Esophagus (tissue), 2 donors: ENCODE measurements around the gene SLFN12L. TPM values are rescaled to one million over a fixed set of nuclear protein-coding genes. Genes with fewer than 3 reads are reported as not detected.
"Not testable (repeated sequence)": the region's sequence is repeated elsewhere in the genome, so short reads cannot be mapped to it uniquely, and the experiment has no call there.

Experiments
- H3K27ac ChIP-seq, 2 donors: one replicate each; pipeline ENCODE4 v1.5.1; 2013; ENCODE audit warnings: low read depth in 2 of 2, mild to moderate bottlenecking in 2 of 2, inconsistent platforms in 1 of 2, low read length in 1 of 2, moderate library complexity in 1 of 2
- H3K27me3 ChIP-seq, 2 donors: one replicate each; pipeline ENCODE4 v1.6.1; 2013; ENCODE audit warnings: low read length in 2 of 2, control low read depth in 1 of 2, mild to moderate bottlenecking in 1 of 2; ENCODE audit not compliant: insufficient read depth in 2 of 2, control insufficient read depth in 1 of 2
- H3K36me3 ChIP-seq, 2 donors: one replicate each; pipeline ENCODE4 v1.6.1; 2013; ENCODE audit warnings: low read length in 1 of 2; ENCODE audit not compliant: control insufficient read depth in 2 of 2, insufficient read depth in 2 of 2
- H3K4me1 ChIP-seq, 2 donors: one replicate each; pipeline ENCODE4 v1.6.1; 2013; ENCODE audit warnings: low read length in 1 of 2; ENCODE audit not compliant: control insufficient read depth in 2 of 2, insufficient read depth in 2 of 2
- H3K4me3 ChIP-seq, 2 donors: one replicate each; pipeline ENCODE4 v1.5.1; 2013; ENCODE audit warnings: low read length in 2 of 2, mild to moderate bottlenecking in 2 of 2, low read depth in 1 of 2, moderate library complexity in 1 of 2
- H3K9me3 ChIP-seq, 2 donors: one replicate each; pipeline ENCODE4 v1.6.1; 2013; ENCODE audit warnings: mild to moderate bottlenecking in 2 of 2, low read depth in 1 of 2, low read length in 1 of 2, moderate library complexity in 1 of 2; ENCODE audit not compliant: control insufficient read depth in 2 of 2, insufficient read depth in 1 of 2
- WGBS, 2 donors: extraction: QIAGEN DNeasy Blood & Tissue Kit; methylation state at CpG; one replicate each; pipeline ENCODE4 v1.1.7; 2013; 5-methylcytosine and 5-hydroxymethylcytosine counted together
- polyA plus RNA-seq, 2 donors: library from polyadenylated mRNA; stranded (reverse); fragments of 200-250 nt; gene quantifications; one replicate each; pipeline ENCODE4 v1.2.3, GENCODE V29; 2013
- donor health status: healthy with polysubstance abuse.
- donor health status: Bipolar disorder and iron deficiency.

The SLFN12L gene
- polyA plus RNA-seq, 2 donors, result 0.25 to 0.55 TPM

DNA sequence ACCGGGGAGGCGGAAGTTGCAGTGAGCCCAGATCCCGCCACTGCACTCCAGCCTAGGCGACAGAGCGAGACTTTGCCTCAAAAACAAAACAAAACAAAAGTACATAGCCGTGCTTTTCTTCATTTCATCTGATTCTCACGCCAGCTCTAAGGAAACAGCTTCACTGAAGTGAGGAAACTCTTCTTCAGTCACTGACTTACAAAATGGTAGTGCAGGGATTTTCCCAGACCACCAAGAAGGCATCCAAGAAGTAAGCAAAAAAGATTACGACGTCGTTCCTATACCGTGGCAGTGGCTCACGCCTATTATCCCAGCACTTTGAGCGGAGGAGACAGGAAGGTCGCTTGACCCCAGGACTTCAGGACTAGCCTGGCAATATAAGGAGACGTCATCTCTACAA lies 48.5 kb downstream of the SLFN12L start:
- Histone ChIP-seq H3K27ac (no peak overlapping the region), H3K27me3 (no peaks in the 10 kb centered on the region), H3K9me3 (peaks cover 0 to 10% of the 10 kb centered on the region in 2 donors), H3K4me1 (peaks cover 0 to 3% of the 10 kb centered on the region in 2 donors), H3K4me3 (no peak overlapping the region), H3K36me3 (no peaks in the 10 kb centered on the region)
- WGBS, 2 donors, result 46 to 53% methylated on average over 15 of the region's 15 CpGs

- Histone ChIP-seq H3K4me1 (peaks cover 0 to 3% of the 10 kb centered on the region in 2 donors), H3K4me3 (peak overlapping the region; percentile 56 to 57), H3K27ac (peak overlapping the region; percentile 29 to 53), H3K36me3 (no peaks in the 10 kb centered on the region), H3K27me3 (no peaks in the 10 kb centered on the region), H3K9me3 (peaks cover 0 to 10% of the 10 kb centered on the region in 2 donors)
- WGBS, 2 donors, result 11% methylated on average over 42 of the region's 42 CpGs
Measured at GRCh38 chr17:35486920-35487732, 50.4 kb downstream of the SLFN12L start.

DNA sequence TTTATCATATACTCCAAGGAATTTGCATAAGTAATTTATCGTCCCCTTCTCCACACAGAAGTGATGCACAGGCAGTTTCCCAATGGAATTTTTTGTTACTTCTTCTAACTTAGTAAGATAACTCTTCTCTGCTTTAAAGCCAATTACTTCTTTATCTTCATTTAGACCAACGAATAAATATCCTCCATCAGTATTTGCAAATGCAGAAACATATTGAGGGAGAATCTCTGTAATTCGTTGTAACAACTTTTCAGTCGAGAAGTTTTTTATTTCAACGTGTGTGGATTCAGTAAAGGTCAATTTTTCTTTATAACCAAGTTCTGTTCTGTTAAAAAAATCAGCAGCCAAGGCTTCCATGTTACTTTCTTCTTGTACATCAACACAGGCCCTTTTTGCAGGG lies 58.2 kb downstream of the SLFN12L start:
- WGBS, 2 donors, result 70 to 80% methylated on average over 5 of the region's 5 CpGs
- Histone ChIP-seq H3K36me3 (no peaks in the 10 kb centered on the region), H3K27ac (no peak overlapping the region), H3K27me3 (no peaks in the 10 kb centered on the region), H3K4me3 (no peak overlapping the region), H3K4me1 (no peaks in the 10 kb centered on the region), H3K9me3 (no peaks in the 10 kb centered on the region)

- Histone ChIP-seq H3K27me3 (no peaks in the 10 kb centered on the region), H3K9me3 (no peaks in the 10 kb centered on the region), H3K4me1 (no peaks in the 10 kb centered on the region), H3K4me3 (no peak overlapping the region), H3K27ac (no peak overlapping the region), H3K36me3 (no peaks in the 10 kb centered on the region)
- 75 to 82% methylated on average over 5 of the region's 5 CpGs for WGBS, 2 donors
Measured at GRCh38 chr17:35477248-35477647, 60.2 kb downstream of the SLFN12L start.

- Histone ChIP-seq H3K36me3 (no peaks in the 10 kb centered on the region), H3K9me3 (no peaks in the 10 kb centered on the region), H3K4me1 (no peaks in the 10 kb centered on the region), H3K4me3 (no peak overlapping the region), H3K27me3 (no peaks in the 10 kb centered on the region), H3K27ac (no peak overlapping the region)
- WGBS, 2 donors, result 66 to 68% methylated on average over 2 of the region's 2 CpGs
Measured at GRCh38 chr17:35476283-35476820, 61.1 kb downstream of the SLFN12L start.

DNA sequence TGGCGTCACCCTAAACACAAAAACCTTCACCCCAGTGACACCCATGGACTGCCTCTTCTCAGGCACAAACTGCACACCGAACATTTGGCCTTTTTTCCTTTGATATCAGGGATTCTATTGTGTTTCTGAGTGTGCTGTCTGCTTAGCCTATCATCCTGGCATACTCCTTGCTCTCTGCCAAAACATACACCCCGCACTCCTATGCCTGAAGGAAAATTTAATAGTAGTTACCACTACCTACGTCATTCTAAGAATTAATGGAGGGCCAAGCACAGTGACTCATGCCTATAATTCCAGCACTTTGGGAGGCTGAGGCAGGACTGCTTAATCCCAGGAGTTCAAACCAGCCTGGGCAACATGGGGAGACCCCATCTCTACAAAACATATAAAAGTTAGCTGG lies 69.0 kb downstream of the SLFN12L start:
- H3K36me3 ChIP-seq, result no peaks in the 10 kb centered on the region
- no peak overlapping the region for H3K27ac ChIP-seq
- H3K4me3 ChIP-seq, result no peak overlapping the region
- no peaks in the 10 kb centered on the region for H3K27me3 ChIP-seq
- no peaks in the 10 kb centered on the region for H3K4me1 ChIP-seq
- no peaks in the 10 kb centered on the region for H3K9me3 ChIP-seq
- 78 to 81% methylated on average over 4 of the region's 4 CpGs for WGBS, 2 donors

- 71 to 77% methylated on average over 4 of the region's 4 CpGs for WGBS, 2 donors
- Histone ChIP-seq H3K9me3 (no peaks in the 10 kb centered on the region), H3K27ac (no peak overlapping the region)
Measured at GRCh38 chr17:35467824-35468223, 69.7 kb downstream of the SLFN12L start.

DNA sequence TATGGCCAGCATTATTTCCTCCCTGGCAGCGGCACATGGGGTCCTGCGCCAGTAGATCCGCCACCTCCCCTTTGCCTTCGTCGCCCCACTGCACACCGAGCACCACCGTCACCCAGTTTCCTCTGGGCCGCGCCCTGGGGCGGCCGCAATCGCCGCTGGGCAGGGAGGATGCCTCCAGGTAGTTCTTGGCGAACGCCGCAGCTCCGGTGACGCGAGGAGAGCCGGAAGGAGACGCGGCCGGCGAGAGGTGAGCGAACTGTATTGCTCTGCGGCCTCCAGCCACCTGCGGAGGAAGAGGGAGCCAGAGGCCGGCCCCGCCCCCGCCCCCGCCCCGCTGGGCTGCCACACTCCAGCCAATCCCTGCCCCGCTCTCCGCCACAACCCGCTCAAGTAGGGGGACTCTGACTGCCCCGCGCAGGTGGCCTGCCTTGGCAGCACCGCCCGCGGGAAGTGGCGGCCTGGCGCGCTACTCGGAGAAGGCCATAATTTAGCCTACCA lies 77.1 kb downstream of the SLFN12L start:
- Histone ChIP-seq H3K27me3 (no peaks in the 10 kb centered on the region), H3K27ac (no peak overlapping the region)
- 5 to 6% methylated on average over 42 to 44 of the region's 44 CpGs for WGBS, 2 donors

More at GRCh38 chr17:35467824-35468223, 69.7 kb downstream of the SLFN12L start:
- Histone ChIP-seq H3K27me3 (no peaks in the 10 kb centered on the region), H3K36me3 (no peaks in the 10 kb centered on the region), H3K4me1 (no peaks in the 10 kb centered on the region), H3K4me3 (no peak overlapping the region)

GRCh38 chr17:35454035-35454434 lies 83.4 kb downstream of the SLFN12L start:
- not testable (repeated sequence) for H3K27me3 ChIP-seq, H3K27ac ChIP-seq, H3K4me3 ChIP-seq, H3K9me3 ChIP-seq, H3K4me1 ChIP-seq, H3K36me3 ChIP-seq
- WGBS, 2 donors, result 89 to 94% methylated on average over 5 of the region's 5 CpGs

More for the DNA sequence above, 77.1 kb downstream of the SLFN12L start:
- Histone ChIP-seq H3K9me3 (no peaks in the 10 kb centered on the region), H3K4me1 (no peaks in the 10 kb centered on the region), H3K4me3 (peak overlapping the region; percentile 7 to 29), H3K36me3 (no peaks in the 10 kb centered on the region)
